ENCODE data around the gene PBX4. TPM values are rescaled to one million over a fixed set of nuclear protein-coding genes. Genes with fewer than 3 reads are reported as not detected.
A peak's percentile ranks its signal among the peaks of the same experiment; 100 is the strongest.

PBX4 gene
- total RNA-seq, 2 experiments from 2014 or later, result 34.4 to 38.4 TPM

GRCh38 chr19:19655641-19656343, 37.3 kb upstream of the PBX4 start:
- H3K4me1 Mint-ChIP-seq, result no peaks in the 10 kb centered on the region
- no peaks in the 10 kb centered on the region for H3K27me3 Mint-ChIP-seq
- ChIA-PET POLR2A (no interaction called here), CTCF (interaction anchor here (2.1 kb wide), 1 partner anchor 12 kb away, joined by 6 read pairs; the partner anchor contains the start of gene GMIP)
- no peak for DNase-seq
- no peaks in the 10 kb centered on the region for H3K9me3 Mint-ChIP-seq
- no peak overlapping the region for H3K4me3 Mint-ChIP-seq
- H3K27ac Mint-ChIP-seq, result peak overlapping the region; percentile 13
- peaks cover 57% of the 10 kb centered on the region for H3K36me3 Mint-ChIP-seq (ENCODE audit: low read depth)

- H3K4me3 Mint-ChIP-seq, result no peak overlapping the region
- H3K4me1 Mint-ChIP-seq, result no peaks in the 10 kb centered on the region
These were observed 36.6 kb upstream of the PBX4 start for GRCh38 chr19:19655051-19655594.

DNA sequence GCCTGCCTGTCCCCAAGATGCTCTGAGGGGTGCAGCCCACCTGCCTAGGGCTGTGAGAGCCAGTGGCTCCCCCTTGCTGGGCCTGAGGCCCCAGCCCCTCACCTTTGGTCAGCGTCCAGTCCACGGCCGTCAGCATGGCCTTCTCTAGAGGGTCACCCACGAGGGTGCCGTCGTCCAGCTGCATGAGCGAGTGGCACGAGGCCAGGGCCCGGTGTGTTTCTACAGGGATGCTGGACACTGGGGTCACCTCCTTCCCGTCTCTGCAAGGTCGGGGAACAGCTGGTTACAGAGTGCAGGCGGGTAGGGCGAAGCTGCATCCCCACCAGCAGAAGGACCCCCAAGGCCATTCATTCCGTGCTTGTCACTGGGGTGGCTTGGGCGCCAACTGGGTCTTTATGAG, 36.0 kb upstream of the PBX4 start:
- ChIA-PET POLR2A (no interaction called here), CTCF (interaction anchor here (0.6 to 2.1 kb wide), 5 partner anchors 8 to 122 kb away, joined by 3 to 6 read pairs (median 4); partner anchors contain the start of gene GMIP)

More at GRCh38 chr19:19655051-19655594, 36.6 kb upstream of the PBX4 start:
- Mint-ChIP-seq H3K9me3 (no peaks in the 10 kb centered on the region), H3K27ac (peak overlapping the region; percentile 13), H3K36me3 (ENCODE audit: low read depth) (peaks cover 64% of the 10 kb centered on the region), H3K27me3 (no peaks in the 10 kb centered on the region)
- CTCF ChIA-PET, result interaction anchor here (0.6 to 2.1 kb wide), 6 partner anchors 7 to 122 kb away, joined by 3 to 6 read pairs (median 4); partner anchors contain the start of gene GMIP
- DNase-seq, result no peak
- POLR2A ChIA-PET, result no interaction called here

GRCh38 chr19:19653597-19654147, 35.2 kb upstream of the PBX4 start:
- H3K9me3 Mint-ChIP-seq, result no peaks in the 10 kb centered on the region
- H3K27me3 Mint-ChIP-seq, result no peaks in the 10 kb centered on the region
- H3K36me3 Mint-ChIP-seq (ENCODE audit: low read depth), result peaks cover 67% of the 10 kb centered on the region
- no peak overlapping the region for H3K4me3 Mint-ChIP-seq
- no peak overlapping the region for H3K27ac Mint-ChIP-seq
- CTCF ChIA-PET, result interaction anchor here (0.8 to 2.1 kb wide), 6 partner anchors 9 to 121 kb away, joined by 3 to 6 read pairs (median 3); partner anchors contain the start of gene GMIP
- no peak for DNase-seq
- no peaks in the 10 kb centered on the region for H3K4me1 Mint-ChIP-seq
- POLR2A ChIA-PET, result no interaction called here

More for the DNA sequence above, 36.0 kb upstream of the PBX4 start:
- Mint-ChIP-seq H3K9me3 (no peaks in the 10 kb centered on the region), H3K4me1 (no peaks in the 10 kb centered on the region), H3K4me3 (no peak overlapping the region), H3K36me3 (ENCODE audit: low read depth) (peaks cover 66% of the 10 kb centered on the region), H3K27me3 (no peaks in the 10 kb centered on the region), H3K27ac (no peak overlapping the region)
- no peak for DNase-seq

DNA sequence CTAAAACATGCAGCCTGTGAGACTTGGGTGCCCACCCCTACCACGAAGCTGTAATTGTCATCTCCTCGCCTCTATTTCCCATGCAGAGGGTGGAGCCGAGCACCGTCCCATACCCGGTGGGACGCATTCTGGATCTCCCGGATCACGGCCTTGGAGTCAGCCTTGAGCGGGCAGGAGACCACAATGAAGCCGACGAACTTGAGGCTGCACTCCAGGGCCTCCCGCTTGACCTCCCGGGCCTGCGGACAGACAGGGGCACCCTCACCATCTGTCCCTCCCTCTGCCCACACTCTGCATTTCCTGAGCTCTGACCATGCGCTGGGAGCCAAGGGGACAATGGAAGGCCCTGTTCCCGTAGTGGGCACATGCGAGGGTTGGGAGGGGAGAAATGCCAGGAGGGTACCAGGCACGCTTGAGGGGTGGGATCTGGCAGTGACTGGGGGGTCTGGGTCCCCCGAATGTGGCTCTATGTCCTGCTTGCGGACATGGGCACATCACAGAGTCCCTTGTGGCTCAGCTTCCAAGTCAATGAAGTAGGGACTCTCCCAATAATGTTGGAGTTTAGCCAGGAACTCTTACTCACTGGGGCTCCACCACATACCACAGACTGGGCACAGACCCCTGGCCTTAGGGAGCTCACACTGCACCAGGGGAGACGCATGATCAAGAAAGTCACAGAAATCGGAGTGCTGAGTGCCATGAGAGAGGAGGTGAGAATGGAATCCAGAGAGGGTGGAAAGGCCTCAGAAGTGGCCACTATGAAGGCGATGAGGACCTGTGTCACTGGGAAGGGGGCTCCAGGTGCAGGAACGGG, 34.2 kb upstream of the PBX4 start:
- ChIA-PET CTCF (interaction anchor here (0.6 to 1.5 kb wide), 3 partner anchors 9 to 469 kb away, joined by 3 to 4 read pairs (median 3); partner anchors contain the start of gene GMIP), POLR2A (no interaction called here)
- no peak overlapping the region for H3K4me3 Mint-ChIP-seq
- no peak for DNase-seq
- no peak overlapping the region for H3K27ac Mint-ChIP-seq
- H3K4me1 Mint-ChIP-seq, result no peaks in the 10 kb centered on the region
- H3K36me3 Mint-ChIP-seq (ENCODE audit: low read depth), result peaks cover 61% of the 10 kb centered on the region
- no peaks in the 10 kb centered on the region for H3K27me3 Mint-ChIP-seq
- H3K9me3 Mint-ChIP-seq, result no peaks in the 10 kb centered on the region

DNA sequence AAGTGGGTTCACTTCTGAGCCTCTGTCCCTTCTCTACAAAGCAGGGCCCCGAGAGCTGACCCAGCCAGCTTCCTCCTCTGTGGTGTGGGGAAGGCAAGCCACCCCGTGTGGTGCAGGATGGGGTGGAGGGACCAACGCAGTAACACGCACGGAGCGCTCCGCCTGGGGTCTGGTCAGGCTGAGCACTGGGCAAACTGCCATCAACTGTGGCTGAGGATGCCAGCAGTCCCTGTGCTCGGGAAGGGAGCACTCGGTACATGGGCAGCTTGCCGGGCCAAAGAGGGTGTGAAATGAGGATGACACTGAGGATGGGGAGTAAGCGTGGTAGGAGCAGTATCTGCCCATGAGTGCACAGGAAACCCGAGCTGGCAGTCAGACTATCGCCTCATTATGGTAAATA, 32.6 kb upstream of the PBX4 start:
- Mint-ChIP-seq H3K9me3 (no peaks in the 10 kb centered on the region), H3K36me3 (ENCODE audit: low read depth) (peaks cover 54% of the 10 kb centered on the region), H3K27ac (no peak overlapping the region), H3K27me3 (no peaks in the 10 kb centered on the region), H3K4me1 (no peaks in the 10 kb centered on the region), H3K4me3 (no peak overlapping the region)
- DNase-seq, result no peak
- CTCF ChIA-PET, result interaction anchor here (0.7 to 2.5 kb wide), 4 partner anchors 9 to 559 kb away, joined by 3 to 6 read pairs (median 4); no protein-coding TSS in a partner anchor
- POLR2A ChIA-PET, result interaction anchor here (0.5 kb wide), 1 partner anchor 317 kb away, joined by 4 read pairs; no protein-coding TSS in a partner anchor

DNA sequence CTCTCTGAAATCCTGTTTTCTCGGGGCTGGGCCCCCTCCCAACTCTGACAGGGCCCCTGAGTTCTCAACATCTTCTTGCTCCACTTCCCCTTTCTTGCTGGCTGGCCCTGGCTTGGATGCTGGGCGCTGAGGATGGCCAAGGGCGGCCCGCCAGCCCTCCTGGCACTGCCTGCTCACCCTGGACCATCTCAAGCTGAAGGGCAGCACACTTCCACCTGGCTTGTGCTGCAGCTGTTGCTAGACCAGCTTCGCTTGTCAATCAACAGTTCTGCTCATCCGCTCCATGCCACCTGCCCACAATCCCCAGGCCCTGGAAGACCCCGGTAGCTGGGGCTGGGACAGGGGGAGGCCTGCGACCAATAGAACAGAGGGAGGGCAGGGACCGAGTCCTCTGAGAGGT, 31.8 kb upstream of the PBX4 start:
- H3K36me3 Mint-ChIP-seq (ENCODE audit: low read depth), result peaks cover 58% of the 10 kb centered on the region
- H3K9me3 Mint-ChIP-seq, result no peaks in the 10 kb centered on the region
- no peaks in the 10 kb centered on the region for H3K4me1 Mint-ChIP-seq
- DNase-seq, result no peak
- no peaks in the 10 kb centered on the region for H3K27me3 Mint-ChIP-seq
- H3K4me3 Mint-ChIP-seq, result no peak overlapping the region
- ChIA-PET CTCF (interaction anchor here (0.5 to 2.5 kb wide), 3 partner anchors 10 to 320 kb away, joined by 3 to 6 read pairs (median 5); no protein-coding TSS in a partner anchor), POLR2A (interaction anchor here (0.5 kb wide), 1 partner anchor 317 kb away, joined by 4 read pairs; no protein-coding TSS in a partner anchor)
- H3K27ac Mint-ChIP-seq, result peak overlapping the region; percentile 50

DNA sequence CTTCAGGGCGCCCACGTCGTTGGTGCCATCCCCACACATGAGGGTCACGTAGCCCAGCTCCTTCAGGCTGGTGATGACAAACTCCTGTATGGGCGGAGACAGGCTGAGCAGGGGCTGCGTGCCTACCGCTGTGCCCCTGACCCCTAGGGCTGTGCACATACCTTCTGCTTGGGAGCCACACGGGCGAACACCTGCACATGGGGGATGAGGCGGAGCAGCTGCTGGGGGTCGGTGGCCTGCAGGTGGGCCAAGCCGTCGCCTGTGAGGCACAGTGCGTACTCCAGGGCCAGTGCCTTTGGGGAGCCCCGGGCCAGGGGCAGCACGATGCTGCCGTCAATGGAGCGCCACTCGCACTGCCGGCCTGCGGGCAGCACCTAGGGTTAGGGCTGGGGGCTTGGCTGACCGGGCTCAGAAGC, 31.1 kb upstream of the PBX4 start:
- Mint-ChIP-seq H3K27ac (no peak overlapping the region), H3K27me3 (no peaks in the 10 kb centered on the region), H3K36me3 (ENCODE audit: low read depth) (peaks cover 59% of the 10 kb centered on the region), H3K4me1 (peaks cover 1% of the 10 kb centered on the region), H3K9me3 (no peaks in the 10 kb centered on the region), H3K4me3 (no peak overlapping the region)
- CTCF ChIA-PET, result interaction anchor here (1.6 to 2.5 kb wide), 2 partner anchors 8 to 11 kb away, joined by 4 to 5 read pairs; no protein-coding TSS in a partner anchor
- POLR2A ChIA-PET, result no interaction called here
- no peak for DNase-seq

GRCh38 chr19:19649155-19649554, 30.7 kb upstream of the PBX4 start:
- H3K27ac Mint-ChIP-seq, result no peak overlapping the region
- no peaks in the 10 kb centered on the region for H3K9me3 Mint-ChIP-seq
- CTCF ChIA-PET, result interaction anchor here (1.6 to 2.5 kb wide), 2 partner anchors 9 to 11 kb away, joined by 4 to 5 read pairs; no protein-coding TSS in a partner anchor

DNA sequence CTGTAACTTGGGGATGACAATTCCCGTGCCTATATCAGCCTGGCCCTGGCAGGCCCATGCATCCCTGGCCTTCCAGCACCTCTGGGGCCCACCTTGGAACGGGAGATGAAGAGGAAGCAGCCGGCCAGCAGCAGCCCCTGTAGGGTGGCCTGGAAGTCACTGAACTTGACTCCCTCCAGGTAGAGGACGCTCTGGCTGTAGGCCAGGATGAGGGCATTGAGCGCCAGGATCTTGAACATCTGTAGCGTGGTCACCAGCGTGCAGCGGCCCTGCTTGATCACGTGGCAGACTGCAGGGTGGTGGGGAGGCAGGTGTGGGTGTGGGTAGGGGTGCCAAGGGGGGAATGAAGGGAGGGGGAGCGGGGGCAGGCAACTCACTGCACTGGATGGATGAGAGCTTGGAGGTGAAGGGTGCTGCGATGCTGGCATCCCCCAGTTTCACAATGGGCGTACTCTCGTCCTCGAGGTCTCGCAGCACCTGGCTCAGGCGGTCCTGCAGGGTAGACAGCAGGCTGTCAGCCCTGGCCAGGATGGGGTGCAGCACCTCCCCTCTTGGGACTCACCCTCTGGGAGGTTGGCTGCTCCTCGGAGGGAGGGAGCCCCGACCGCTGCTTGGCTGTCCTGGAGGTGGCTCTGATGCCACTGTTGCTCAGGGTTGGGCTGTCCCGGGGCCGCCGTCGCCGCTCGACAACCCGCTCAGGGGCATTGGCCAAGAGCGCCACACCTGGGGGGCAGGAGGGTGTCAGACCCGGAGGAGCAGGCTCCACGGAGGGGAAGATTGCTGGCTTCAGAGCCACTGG, 28.7 kb upstream of the PBX4 start:
- H3K4me3 Mint-ChIP-seq, result no peak overlapping the region
- no peak for DNase-seq
- no peaks in the 10 kb centered on the region for H3K9me3 Mint-ChIP-seq
- peaks cover 9% of the 10 kb centered on the region for H3K4me1 Mint-ChIP-seq
- CTCF ChIA-PET, result no interaction called here
- no peaks in the 10 kb centered on the region for H3K27me3 Mint-ChIP-seq
- no peak overlapping the region for H3K27ac Mint-ChIP-seq
- POLR2A ChIA-PET, result no interaction called here
- peaks cover 50% of the 10 kb centered on the region for H3K36me3 Mint-ChIP-seq (ENCODE audit: low read depth)

More at GRCh38 chr19:19649155-19649554, 30.7 kb upstream of the PBX4 start:
- DNase-seq, result no peak
- Mint-ChIP-seq H3K36me3 (ENCODE audit: low read depth) (peaks cover 58% of the 10 kb centered on the region), H3K4me3 (no peak overlapping the region), H3K4me1 (peaks cover 2% of the 10 kb centered on the region), H3K27me3 (no peaks in the 10 kb centered on the region)
- POLR2A ChIA-PET, result no interaction called here

DNA sequence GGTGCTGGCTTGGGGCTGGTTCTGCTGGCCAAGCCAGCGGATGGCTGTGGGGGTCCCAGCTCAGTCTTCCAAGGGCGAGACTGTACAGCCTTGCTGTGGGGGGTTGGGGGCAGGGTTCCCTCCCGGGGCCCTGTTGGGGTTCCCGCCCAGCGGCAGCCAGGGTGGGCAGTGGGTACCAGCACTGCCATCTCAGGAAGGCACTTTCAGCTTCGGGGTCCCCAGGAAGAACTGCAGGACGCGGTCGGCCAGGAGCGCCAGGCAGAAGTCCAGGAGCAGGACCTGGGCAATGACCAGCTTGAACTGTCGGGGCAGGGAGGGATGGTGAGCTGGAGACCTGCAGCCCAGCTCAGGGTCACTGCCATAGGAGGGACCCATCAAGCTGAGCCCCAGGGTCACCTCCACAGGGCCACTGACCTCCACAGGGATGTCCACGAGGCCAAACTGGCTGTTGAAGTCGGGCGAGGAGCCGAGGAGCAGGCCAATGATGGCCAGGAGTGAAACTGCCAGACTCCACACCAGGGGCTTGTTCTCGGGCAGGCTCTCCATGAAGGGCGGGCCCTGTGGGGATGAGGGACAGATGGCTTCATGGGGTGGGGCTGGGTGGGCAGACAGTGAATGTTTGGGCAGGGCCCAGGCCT, 26.9 kb upstream of the PBX4 start:
- no peak overlapping the region for H3K4me3 Mint-ChIP-seq

More for the DNA sequence above, 26.9 kb upstream of the PBX4 start:
- ChIA-PET CTCF (interaction anchor here (2.6 to 3.1 kb wide), 2 partner anchors 16 to 113 kb away, joined by 16 to 19 read pairs; no protein-coding TSS in a partner anchor), POLR2A (no interaction called here)
- Mint-ChIP-seq H3K9me3 (no peaks in the 10 kb centered on the region), H3K27me3 (no peaks in the 10 kb centered on the region), H3K27ac (no peak overlapping the region), H3K4me1 (peaks cover 16% of the 10 kb centered on the region), H3K36me3 (ENCODE audit: low read depth) (peaks cover 40% of the 10 kb centered on the region)
- DNase-seq, result no peak

Measured in activated CD4-positive, alpha-beta T cell treated with anti-CD3 and anti-CD28 coated beads, Interleukin-2, amount 10 ng/mL, durations not matched to agents 7 days and 5 days (primary cell).